Gastroesophageal sphincter (tissue), 4 donors: ENCODE data around the gene DDIT3. TPM values are rescaled to one million over a fixed set of nuclear protein-coding genes. Genes with fewer than 3 reads are reported as not detected.

Experiments
- ATAC-seq: fragments of 150-250 bp; one replicate; pipeline ENCODE4 v1.9.1; 2016; ENCODE audit warnings: mild to moderate bottlenecking, moderate library complexity
- H3K27ac ChIP-seq, 4 donors: fragments of 200-600 bp; sonication (generic) in 3 of 4; 1 replicate in 3 of 4; 2 replicates in 1 of 4; pipeline ENCODE4 v1.5.1; 2016 to 2019
- H3K27me3 ChIP-seq: fragments of 200-600 bp; sonication (generic); one replicate; pipeline ENCODE4 v1.5.1; 2019
- H3K36me3 ChIP-seq, 2 donors: fragments of 200-600 bp; sonication (generic); one replicate each; pipeline ENCODE4 v1.5.1; 2019; ENCODE audit warnings: control low read depth in 1 of 2
- H3K4me1 ChIP-seq, 3 donors: fragments of 200-600 bp; sonication (generic); 1 replicate in 2 of 3; 2 replicates in 1 of 3; pipeline ENCODE4 v1.5.1; 2016 to 2019; ENCODE audit warnings: control low read depth in 2 of 3
- H3K4me3 ChIP-seq, 2 donors: fragments of 200-600 bp; sonication (generic); one replicate each; pipeline ENCODE4 v1.5.1; 2019; ENCODE audit warnings: mild to moderate bottlenecking in 1 of 2, moderate library complexity in 1 of 2
- H3K9me3 ChIP-seq, 3 donors: fragments of 200-600 bp; sonication (generic); one replicate each; pipeline ENCODE4 v1.5.1; 2017 to 2019; ENCODE audit warnings: control low read depth in 2 of 3
- CTCF ChIP-seq, 4 experiments: fragments of 200-600 bp in 2 of 4; fragments of 450-650 bp in 2 of 4; sonication (generic) in 1 of 4; IDR thresholded peaks; one replicate each; pipeline ENCODE4 v1.5.1; 2017 to 2019; ENCODE audit warnings: antibody characterized with exemption in 4 of 4, mild to moderate bottlenecking in 2 of 4, moderate library complexity in 2 of 4
- EP300 ChIP-seq: sonication (generic); formaldehyde crosslinking; IDR thresholded peaks from one replicate; pipeline ENCODE4 v1.6.1; 2017; ENCODE audit warnings: antibody characterized with exemption, mild to moderate bottlenecking
- POLR2A ChIP-seq, 2 donors: fragments of 450-650 bp; IDR thresholded peaks; one replicate each; pipeline ENCODE4 v1.6.1; 2017; ENCODE audit warnings: antibody characterized with exemption in 2 of 2, mild to moderate bottlenecking in 2 of 2, moderate library complexity in 1 of 2
- POLR2AphosphoS5 ChIP-seq: sonication (generic); formaldehyde crosslinking; IDR thresholded peaks from one replicate; pipeline ENCODE4 v1.6.1; 2017; ENCODE audit warnings: antibody characterized with exemption
- WGBS, 2 donors: methylation state at CpG; one replicate each; pipeline ENCODE4 v1.1.5; 2018; ENCODE audit warnings: low coverage in 1 of 2; 5-methylcytosine and 5-hydroxymethylcytosine counted together
- total RNA-seq, 4 donors: library from RNA; depleted of rRNA; stranded (reverse); fragments of >200 nt; gene quantifications; one replicate each; pipeline ENCODE4 v1.1.0, GENCODE V29; 2016

The DDIT3 gene
- total RNA-seq, 4 donors from 2014 or later = 17.7 to 41.2 (median 36.5) TPM

DNA sequence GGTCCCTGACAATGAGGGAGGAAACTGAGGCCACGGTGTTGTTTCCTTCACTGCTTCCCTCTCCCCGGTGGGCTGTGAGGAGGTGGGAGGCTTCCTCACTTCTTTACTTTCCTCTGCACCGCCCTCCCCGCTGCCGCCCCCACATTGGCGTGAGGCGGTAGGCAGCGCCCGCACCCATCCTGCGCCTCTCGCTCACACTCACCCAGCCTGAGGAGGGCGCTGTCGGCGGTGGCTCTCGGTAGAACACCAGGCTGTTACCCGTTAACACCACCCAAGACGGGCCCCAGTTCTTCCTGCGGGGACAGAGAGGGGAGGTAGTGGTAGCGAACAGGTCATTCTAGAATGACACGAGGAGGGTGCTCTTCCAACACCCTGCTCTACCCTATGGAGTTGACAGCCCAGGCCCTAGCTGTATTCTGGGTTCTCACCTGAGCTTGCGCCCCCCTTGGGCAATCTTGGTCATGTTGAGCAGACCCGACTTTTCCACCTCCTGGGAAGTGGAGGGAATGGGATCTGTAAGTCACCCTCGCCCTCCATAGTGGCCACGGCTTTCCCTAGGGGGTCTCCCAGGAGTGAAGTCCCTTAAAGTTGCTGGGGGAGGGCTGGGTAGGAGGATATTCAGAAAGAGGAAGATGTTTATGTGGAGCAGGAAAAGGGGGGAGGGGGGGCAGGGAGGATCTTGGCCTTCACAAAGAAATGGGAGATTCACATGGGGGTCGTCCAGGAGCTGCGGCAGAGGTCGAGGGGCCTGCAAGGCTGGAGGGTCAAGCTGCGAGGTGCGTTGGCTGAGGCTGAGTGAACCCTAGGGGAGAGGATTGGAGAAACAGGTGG, 43.9 kb downstream of the DDIT3 start:
- 24 to 40% methylated on average over 1 to 8 of the region's 29 CpGs for WGBS, 2 donors
- H3K4me1 ChIP-seq = peaks cover 0 to 17% (median 7%) of the 10 kb centered on the region in 3 donors
- peak; percentile 9 for ATAC-seq
- peaks cover 98% of the 10 kb centered on the region for H3K27me3 ChIP-seq
- peak overlapping the region in 1 of 2 donors; percentile 48 for H3K4me3 ChIP-seq
- no peak for TF ChIP-seq POLR2AphosphoS5
- TF ChIP-seq CTCF (IDR thresholded peaks at IDR 0.05) = no peak
- TF ChIP-seq EP300 = no peak
- TF ChIP-seq POLR2A (IDR thresholded peaks at IDR 0.05) = no peak
- H3K36me3 ChIP-seq = no peaks in the 10 kb centered on the region
- peak overlapping the region in 1 of 4 donors; percentile 50 for H3K27ac ChIP-seq
- no peaks in the 10 kb centered on the region for H3K9me3 ChIP-seq

- ATAC-seq = peak; percentile 54
- WGBS, 2 donors = 0 to 44% methylated on average over 1 to 2 of the region's 84 CpGs
- no peak for TF ChIP-seq EP300
- Histone ChIP-seq H3K4me1 (peaks cover 0 to 17% (median 7%) of the 10 kb centered on the region in 3 donors), H3K27me3 (peaks cover 98% of the 10 kb centered on the region), H3K36me3 (no peaks in the 10 kb centered on the region), H3K27ac (peak overlapping the region in 1 of 4 donors; percentile 37), H3K9me3 (no peaks in the 10 kb centered on the region), H3K4me3 (peak overlapping the region in 1 of 2 donors; percentile 48)
Measured at GRCh38 chr12:57475271-57476161, 44.8 kb downstream of the DDIT3 start.

DNA sequence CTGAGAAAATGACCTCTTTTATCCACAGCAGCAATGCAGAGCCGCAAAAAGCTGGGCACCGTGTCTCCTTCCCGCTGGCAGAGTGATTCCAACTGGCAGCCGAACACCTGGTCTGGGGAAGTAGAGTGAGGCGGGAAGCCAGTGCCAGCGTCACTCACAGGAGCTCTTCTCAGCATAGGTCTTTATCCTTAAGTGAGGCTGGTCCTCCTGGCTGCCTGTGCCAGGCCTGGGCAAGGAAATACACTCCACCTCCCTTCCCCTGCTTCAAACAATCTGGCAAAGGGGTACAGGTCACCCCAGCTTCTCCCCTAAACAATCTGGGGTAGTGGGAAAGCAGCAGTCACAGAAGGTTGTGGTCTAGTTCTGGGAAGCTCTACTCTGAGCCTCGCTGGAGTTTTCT, 45.5 kb downstream of the DDIT3 start:
- Histone ChIP-seq H3K36me3 (no peaks in the 10 kb centered on the region), H3K4me3 (peak overlapping the region in 1 of 2 donors; percentile 48)

DNA sequence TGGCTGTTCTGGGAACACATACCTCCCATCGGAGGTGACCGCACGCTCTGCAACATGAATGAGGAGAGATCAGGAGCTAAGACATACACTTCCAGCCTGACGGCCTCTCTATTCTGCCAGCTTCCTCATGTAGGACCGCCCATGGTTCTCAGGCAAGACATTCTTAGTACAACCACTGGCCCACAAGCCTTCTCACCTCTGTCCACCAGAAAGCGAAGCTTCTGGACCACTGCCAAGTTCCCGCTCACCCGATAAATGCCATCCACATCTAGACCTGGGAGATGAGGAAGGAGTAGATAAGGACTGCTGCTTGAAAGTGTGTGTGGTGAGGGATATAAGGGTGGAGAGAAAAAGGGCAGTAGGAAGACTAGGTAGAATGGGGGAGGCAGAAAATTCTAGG, 45.9 kb downstream of the DDIT3 start:
- ATAC-seq = no peak
- WGBS, 2 donors = 75 to 83% methylated on average over 5 to 8 of the region's 8 CpGs
- TF ChIP-seq POLR2AphosphoS5 (no peak), EP300 (no peak), POLR2A (IDR thresholded peaks at IDR 0.05) (no peak), CTCF (IDR thresholded peaks at IDR 0.05) (no peak)
- H3K9me3 ChIP-seq = no peaks in the 10 kb centered on the region
- peaks cover 0 to 17% (median 7%) of the 10 kb centered on the region in 3 donors for H3K4me1 ChIP-seq
- H3K36me3 ChIP-seq = no peaks in the 10 kb centered on the region
- no peak overlapping the region for H3K4me3 ChIP-seq
- peaks cover 100% of the 10 kb centered on the region for H3K27me3 ChIP-seq
- no peak overlapping the region for H3K27ac ChIP-seq

More for the DNA sequence above, 45.5 kb downstream of the DDIT3 start:
- Histone ChIP-seq H3K27ac (no peak overlapping the region), H3K9me3 (no peaks in the 10 kb centered on the region), H3K27me3 (peaks cover 100% of the 10 kb centered on the region), H3K4me1 (peaks cover 0 to 17% (median 7%) of the 10 kb centered on the region in 3 donors)
- 72 to 100% methylated on average over 1 to 7 of the region's 7 CpGs for WGBS, 2 donors
- ATAC-seq = no peak
- TF ChIP-seq EP300 (no peak), POLR2A (IDR thresholded peaks at IDR 0.05) (no peak), POLR2AphosphoS5 (no peak), CTCF (IDR thresholded peaks at IDR 0.05) (no peak)

GRCh38 chr12:57473886-57474285, 46.4 kb downstream of the DDIT3 start:
- no peaks in the 10 kb centered on the region for H3K36me3 ChIP-seq
- H3K4me3 ChIP-seq = no peak overlapping the region
- TF ChIP-seq POLR2AphosphoS5 (no peak), CTCF (IDR thresholded peaks at IDR 0.05) (no peak), POLR2A (IDR thresholded peaks at IDR 0.05) (no peak), EP300 (no peak)
- no peak overlapping the region for H3K27ac ChIP-seq
- ATAC-seq = no peak
- H3K4me1 ChIP-seq = peaks cover 0 to 17% (median 7%) of the 10 kb centered on the region in 3 donors
- no peaks in the 10 kb centered on the region for H3K9me3 ChIP-seq
- 100% methylated on average over 1 of the region's 5 CpGs for WGBS, 2 donors
- peaks cover 100% of the 10 kb centered on the region for H3K27me3 ChIP-seq
